Cardiac muscle cell (in vitro differentiated cells and primary cell): ENCODE measurements around the gene IKBKG. TPM values are rescaled to one million over a fixed set of nuclear protein-coding genes. Genes with fewer than 3 reads are reported as not detected.
"Not testable (repeated sequence)": the region's sequence is repeated elsewhere in the genome, so short reads cannot be mapped to it uniquely, and the experiment has no call there.

ENCODE experiments used
- DNase-seq, 2 donors: peaks; one replicate each; pipeline versions ENCODE4 v3.0.0 to v3.0.0-alpha.2; 2010 to 2017; ENCODE audit warnings: low read depth in 1 of 2, low spot score in 1 of 2
- H3K27ac ChIP-seq: fragments of 200-600 bp; sonication (generic); 2 replicates; pipeline ENCODE4 v1.5.1; 2016
- H3K27me3 ChIP-seq: fragments of 200-600 bp; sonication (generic); 2 replicates; pipeline ENCODE4 v1.6.0; 2016; ENCODE audit warnings: control low read depth
- H3K36me3 ChIP-seq: fragments of 200-600 bp; sonication (generic); 2 replicates; pipeline ENCODE4 v1.5.1; 2016; ENCODE audit warnings: control low read depth
- H3K4me1 ChIP-seq: fragments of 200-600 bp; sonication (generic); 2 replicates; pipeline ENCODE4 v1.8.1; 2017; ENCODE audit warnings: low read depth, mild to moderate bottlenecking, mixed run types
- H3K4me3 ChIP-seq: fragments of 200-600 bp; sonication (generic); 2 replicates; pipeline ENCODE4 v1.5.1; 2016; ENCODE audit warnings: mild to moderate bottlenecking
- H3K9me3 ChIP-seq: fragments of 200-600 bp; sonication (generic); 2 replicates; pipeline ENCODE4 v1.5.1; 2017; ENCODE audit warnings: low read depth, mild to moderate bottlenecking, control low read depth
- polyA plus RNA-seq: library from polyadenylated mRNA; unstranded; fragments of >200 nt; fragmentation: Nextera tagmentation; extraction: Ambion mirVana; gene quantifications from 2 replicates; pipeline ENCODE4 v1.2.1, GENCODE V29; 2016
- total RNA-seq: library from RNA; depleted of rRNA; stranded (reverse); fragments of >200 nt; gene quantifications from 2 replicates; pipeline ENCODE4 v1.2.3, GENCODE V29; 2016
- TF ChIP-seq, protein P1 (sequence below): IDR thresholded peaks from 2 replicates; pipeline ENCODE4 v1.5.1; 2012; ENCODE audit warnings: low read depth, mild to moderate bottlenecking, low read length

Gene IKBKG
- total and polyA plus RNA-seq, 2 experiments from 2014 or later: 15.1 to 23.5 TPM

DNA sequence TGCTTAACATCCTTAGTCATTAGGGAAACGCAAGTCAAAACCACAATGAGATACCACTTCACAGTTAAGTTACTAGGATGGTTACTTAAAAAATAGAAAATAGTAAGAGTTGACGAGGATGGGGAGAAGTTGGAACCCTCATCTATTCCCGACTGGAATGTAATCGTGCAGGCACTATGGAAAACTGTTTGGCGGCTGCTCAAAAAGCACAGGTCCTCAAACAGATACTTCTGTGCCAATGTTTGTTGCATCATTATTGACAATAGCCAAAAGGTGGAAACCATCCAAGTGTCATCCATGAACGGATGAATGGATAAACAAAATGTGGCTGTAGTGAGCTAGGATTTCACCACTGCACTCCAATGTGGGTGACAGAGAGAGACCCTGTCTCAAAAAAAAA is 60.0 kb downstream of the IKBKG start:
- no peaks in the 10 kb centered on the region for H3K36me3 ChIP-seq
- no peaks in the 10 kb centered on the region for H3K27me3 ChIP-seq
- no peak overlapping the region for H3K27ac ChIP-seq
- peak in 1 of 2 donors; percentile 4 for DNase-seq
- TF ChIP-seq, protein P1, sequence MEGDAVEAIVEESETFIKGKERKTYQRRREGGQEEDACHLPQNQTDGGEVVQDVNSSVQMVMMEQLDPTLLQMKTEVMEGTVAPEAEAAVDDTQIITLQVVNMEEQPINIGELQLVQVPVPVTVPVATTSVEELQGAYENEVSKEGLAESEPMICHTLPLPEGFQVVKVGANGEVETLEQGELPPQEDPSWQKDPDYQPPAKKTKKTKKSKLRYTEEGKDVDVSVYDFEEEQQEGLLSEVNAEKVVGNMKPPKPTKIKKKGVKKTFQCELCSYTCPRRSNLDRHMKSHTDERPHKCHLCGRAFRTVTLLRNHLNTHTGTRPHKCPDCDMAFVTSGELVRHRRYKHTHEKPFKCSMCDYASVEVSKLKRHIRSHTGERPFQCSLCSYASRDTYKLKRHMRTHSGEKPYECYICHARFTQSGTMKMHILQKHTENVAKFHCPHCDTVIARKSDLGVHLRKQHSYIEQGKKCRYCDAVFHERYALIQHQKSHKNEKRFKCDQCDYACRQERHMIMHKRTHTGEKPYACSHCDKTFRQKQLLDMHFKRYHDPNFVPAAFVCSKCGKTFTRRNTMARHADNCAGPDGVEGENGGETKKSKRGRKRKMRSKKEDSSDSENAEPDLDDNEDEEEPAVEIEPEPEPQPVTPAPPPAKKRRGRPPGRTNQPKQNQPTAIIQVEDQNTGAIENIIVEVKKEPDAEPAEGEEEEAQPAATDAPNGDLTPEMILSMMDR: no peak
- no peaks in the 10 kb centered on the region for H3K4me1 ChIP-seq
- no peaks in the 10 kb centered on the region for H3K9me3 ChIP-seq
- no peak overlapping the region for H3K4me3 ChIP-seq

DNA sequence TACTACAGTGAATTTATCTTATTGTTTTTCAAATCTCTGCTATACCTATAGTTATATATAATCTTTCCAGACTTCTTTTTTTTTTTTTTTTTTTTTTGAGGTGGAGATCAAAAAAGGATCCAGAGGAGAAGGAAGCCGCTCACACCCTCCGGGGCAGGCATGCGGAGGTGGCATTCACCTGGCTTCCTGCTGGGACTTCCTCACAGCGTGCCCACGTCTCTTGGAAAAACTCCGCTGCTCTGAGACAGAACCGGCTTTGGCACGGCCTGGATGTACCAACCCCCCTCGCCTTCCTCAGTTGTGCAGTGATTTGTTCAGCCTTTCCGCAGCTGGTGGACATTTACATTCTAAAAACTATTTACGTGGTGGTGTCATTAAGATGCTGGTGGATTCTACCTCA is 60.6 kb downstream of the IKBKG start:
- not testable (repeated sequence) for H3K27me3 ChIP-seq, H3K27ac ChIP-seq, H3K4me1 ChIP-seq, H3K4me3 ChIP-seq, H3K36me3 ChIP-seq, H3K9me3 ChIP-seq, DNase-seq

DNA sequence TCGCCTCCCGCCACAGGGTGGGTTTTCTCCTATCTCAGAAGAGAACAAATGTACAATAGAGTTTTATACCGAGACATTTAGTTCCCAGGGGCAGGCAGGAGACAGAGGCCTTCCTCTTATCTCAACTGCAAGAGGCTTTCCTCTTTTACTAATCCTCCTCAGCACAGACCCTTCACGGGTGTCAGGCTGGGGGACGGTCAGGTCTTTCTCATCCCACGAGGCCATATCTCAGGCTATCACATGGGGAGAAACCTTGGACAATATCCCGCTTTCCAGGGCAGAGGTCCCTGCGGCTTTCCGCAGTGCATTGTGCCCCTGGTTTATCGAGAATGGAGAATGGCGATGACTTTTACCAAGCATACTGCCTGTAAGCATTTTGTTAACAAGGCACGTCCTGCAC is 61.4 kb downstream of the IKBKG start:
- H3K4me3 ChIP-seq, DNase-seq, H3K9me3 ChIP-seq, H3K27me3 ChIP-seq, H3K36me3 ChIP-seq, H3K27ac ChIP-seq, H3K4me1 ChIP-seq: not testable (repeated sequence)

DNA sequence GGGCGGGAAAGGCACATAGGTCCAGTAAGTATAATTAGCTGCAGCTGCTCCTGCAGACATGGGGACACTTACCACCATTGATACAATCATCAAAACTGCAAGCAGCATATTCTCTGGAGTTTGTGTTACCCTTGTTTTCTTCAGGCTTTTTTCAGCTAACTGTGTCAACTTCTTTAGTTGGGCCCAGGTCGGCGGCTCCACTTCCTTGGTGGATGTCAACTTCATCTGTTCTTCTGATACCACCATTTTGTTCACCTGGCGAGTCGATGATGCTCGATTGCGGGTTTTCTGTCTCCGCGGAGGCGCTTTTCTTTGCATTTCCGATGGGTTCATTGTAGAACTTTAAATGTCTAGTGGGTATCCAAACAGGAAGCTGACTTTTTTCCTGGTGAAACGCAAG is 63.7 kb downstream of the IKBKG start:
- H3K27me3 ChIP-seq, H3K27ac ChIP-seq, H3K9me3 ChIP-seq, H3K36me3 ChIP-seq, DNase-seq, H3K4me1 ChIP-seq, H3K4me3 ChIP-seq: not testable (repeated sequence)

DNA sequence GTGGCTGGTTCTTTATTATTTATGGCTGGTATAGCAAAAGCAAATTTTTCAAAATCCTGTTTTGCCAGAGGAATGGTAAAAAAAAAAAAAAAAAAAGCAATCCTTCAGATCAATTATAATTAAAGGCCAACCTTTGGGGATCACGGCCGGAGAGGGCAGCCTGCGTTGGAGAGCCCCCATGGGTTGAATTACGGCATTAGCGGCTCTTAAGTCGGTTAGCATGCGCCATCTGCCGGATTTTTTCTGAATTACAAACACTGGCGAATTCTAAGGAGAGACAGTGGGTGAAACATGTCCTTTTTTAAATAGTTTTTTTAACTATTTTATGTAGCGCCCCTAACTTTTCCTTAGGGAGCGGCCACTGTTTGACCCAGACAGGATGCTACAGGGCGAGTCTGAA is 66.2 kb downstream of the IKBKG start:
- not testable (repeated sequence) for H3K4me1 ChIP-seq, H3K27me3 ChIP-seq, DNase-seq, H3K4me3 ChIP-seq, H3K9me3 ChIP-seq, H3K27ac ChIP-seq, H3K36me3 ChIP-seq

Other genes with a start within 250 kb of the IKBKG start
- 405 and 447 TPM in 2 replicates for gene FLNA, start 173.0 kb upstream of the IKBKG start, total RNA-seq
- 250 and 341 TPM in 2 replicates for gene FLNA, start 173.0 kb upstream of the IKBKG start, polyA plus RNA-seq
- gene EMD, start 168.3 kb upstream of the IKBKG start, total RNA-seq: 56.9 and 66.2 TPM in 2 replicates
- 77.7 and 91.2 TPM in 2 replicates for gene EMD, start 168.3 kb upstream of the IKBKG start, polyA plus RNA-seq
- 2,299 and 4,006 TPM in 2 replicates for gene RPL10, start 149.2 kb upstream of the IKBKG start, total RNA-seq
- gene RPL10, start 149.2 kb upstream of the IKBKG start, polyA plus RNA-seq: 1,000 and 1,150 TPM in 2 replicates
- 34.3 and 40.4 TPM in 2 replicates for gene DNASE1L1, start 138.4 kb upstream of the IKBKG start, total RNA-seq
- 24.8 and 26.1 TPM in 2 replicates for gene DNASE1L1, start 138.4 kb upstream of the IKBKG start, polyA plus RNA-seq
- 37.4 and 52.1 TPM in 2 replicates for gene TAFAZZIN, start 136.1 kb upstream of the IKBKG start, total RNA-seq
- gene TAFAZZIN, start 136.1 kb upstream of the IKBKG start, polyA plus RNA-seq: 59.7 and 65.0 TPM in 2 replicates
- 52.4 and 71.8 TPM in 2 replicates for gene ATP6AP1, start 118.9 kb upstream of the IKBKG start, total RNA-seq
- gene ATP6AP1, start 118.9 kb upstream of the IKBKG start, polyA plus RNA-seq: 132 and 155 TPM in 2 replicates
- gene GDI1, start 110.5 kb upstream of the IKBKG start, total RNA-seq: 159 and 190 TPM in 2 replicates
- 131 and 144 TPM in 2 replicates for gene GDI1, start 110.5 kb upstream of the IKBKG start, polyA plus RNA-seq
- gene FAM50A, start 103.5 kb upstream of the IKBKG start, total RNA-seq: 81.8 and 86.1 TPM in 2 replicates
- gene FAM50A, start 103.5 kb upstream of the IKBKG start, polyA plus RNA-seq: 133 and 147 TPM in 2 replicates
- 13.6 and 13.7 TPM in 2 replicates for gene PLXNA3, start 89.3 kb upstream of the IKBKG start, total RNA-seq
- gene PLXNA3, start 89.3 kb upstream of the IKBKG start, polyA plus RNA-seq: 23.3 and 27.4 TPM in 2 replicates
- 71.2 and 82.7 TPM in 2 replicates for gene LAGE3, start 68.3 kb upstream of the IKBKG start, total RNA-seq
- 63.5 and 71.4 TPM in 2 replicates for gene LAGE3, start 68.3 kb upstream of the IKBKG start, polyA plus RNA-seq
- gene UBL4A, start 61.0 kb upstream of the IKBKG start, total RNA-seq: 65.2 and 103 TPM in 2 replicates
- gene UBL4A, start 61.0 kb upstream of the IKBKG start, polyA plus RNA-seq: 53.4 and 60.7 TPM in 2 replicates
- gene SLC10A3, start 57.0 kb upstream of the IKBKG start, total RNA-seq: 31.1 and 47.3 TPM in 2 replicates
- gene SLC10A3, start 57.0 kb upstream of the IKBKG start, polyA plus RNA-seq: 25.9 and 29.9 TPM in 2 replicates
- 121 and 140 TPM in 2 replicates for gene FAM3A, start 31.4 kb upstream of the IKBKG start, total RNA-seq
- gene FAM3A, start 31.4 kb upstream of the IKBKG start, polyA plus RNA-seq: 112 and 136 TPM in 2 replicates
- gene G6PD, start 774 bp upstream of the IKBKG start, total RNA-seq: 30.7 and 36.0 TPM in 2 replicates
- gene G6PD, start 774 bp upstream of the IKBKG start, polyA plus RNA-seq: 7.7 and 9.9 TPM in 2 replicates
- gene CTAG1A, start 37.5 kb downstream of the IKBKG start, total RNA-seq: not detected in 2 replicates
- gene CTAG1A, start 37.5 kb downstream of the IKBKG start, polyA plus RNA-seq: not detected in 2 replicates
- gene CTAG1B, start 71.7 kb downstream of the IKBKG start, total RNA-seq: not detected in 2 replicates
- gene CTAG1B, start 71.7 kb downstream of the IKBKG start, polyA plus RNA-seq: not detected in 2 replicates
- not detected in 2 replicates for gene CTAG2, start 106.0 kb downstream of the IKBKG start, total RNA-seq
- gene CTAG2, start 106.0 kb downstream of the IKBKG start, polyA plus RNA-seq: not detected in 2 replicates
- 0.45 and 0.60 TPM in 2 replicates for gene GAB3, start 203.5 kb downstream of the IKBKG start, total RNA-seq
- 0.17 TPM in 1 of 2 replicates, not detected in the other for gene GAB3, start 203.5 kb downstream of the IKBKG start, polyA plus RNA-seq
- 15.1 and 30.9 TPM in 2 replicates for gene DKC1, start 215.2 kb downstream of the IKBKG start, total RNA-seq
- gene DKC1, start 215.2 kb downstream of the IKBKG start, polyA plus RNA-seq: 22.8 and 36.0 TPM in 2 replicates